Brain (organoid and tissue), 1 donor: ENCODE measurements around the gene KLK5. TPM values are rescaled to one million over a fixed set of nuclear protein-coding genes. Genes with fewer than 3 reads are reported as not detected.

Experiments
- polyA plus RNA-seq: library from polyadenylated mRNA; stranded (reverse); fragments of 350-450 nt; fragmentation: Illumina TruSeq; extraction: RNeasy Lipid Tissue Mini Kit (QIAGEN cat#74804); gene quantifications from one replicate; pipeline ENCODE4 v1.2.3, GENCODE V29; 2015; ENCODE audit warnings: low read depth, low replicate concordance; ENCODE audit not compliant: insufficient read depth

Gene KLK5
- polyA plus RNA-seq, 1 donor from 2014 or later: 0.68 TPM

Other genes starting within 250 kb of the KLK5 start
- 15.5 TPM for gene SHANK1, start 233.2 kb downstream of the KLK5 start, polyA plus RNA-seq
- 5.7 TPM for gene CLEC11A, start 229.7 kb downstream of the KLK5 start, polyA plus RNA-seq
- gene GPR32, start 182.6 kb downstream of the KLK5 start, polyA plus RNA-seq: not detected
- not detected for gene ACP4, start 162.6 kb downstream of the KLK5 start, polyA plus RNA-seq
- gene KLK1, start 129.3 kb downstream of the KLK5 start, polyA plus RNA-seq: not detected
- not detected for gene KLK15, start 119.5 kb downstream of the KLK5 start, polyA plus RNA-seq
- gene KLK3, start 98.1 kb downstream of the KLK5 start, polyA plus RNA-seq: not detected
- gene KLK2, start 79.6 kb downstream of the KLK5 start, polyA plus RNA-seq: not detected
- not detected for gene KLK4, start 41.6 kb downstream of the KLK5 start, polyA plus RNA-seq
- 108 TPM for gene KLK6, start 16.6 kb upstream of the KLK5 start, polyA plus RNA-seq
- gene KLK7, start 30.9 kb upstream of the KLK5 start, polyA plus RNA-seq: 1.6 TPM
- gene KLK8, start 48.6 kb upstream of the KLK5 start, polyA plus RNA-seq: not detected
- 0.71 TPM for gene KLK10, start 66.7 kb upstream of the KLK5 start, polyA plus RNA-seq
- 1.6 TPM for gene KLK11, start 73.6 kb upstream of the KLK5 start, polyA plus RNA-seq
- gene KLK12, start 82.0 kb upstream of the KLK5 start, polyA plus RNA-seq: 0.51 TPM
- not detected for gene KLK13, start 112.1 kb upstream of the KLK5 start, polyA plus RNA-seq
- 0.70 TPM for gene KLK14, start 129.8 kb upstream of the KLK5 start, polyA plus RNA-seq
- gene CTU1, start 155.4 kb upstream of the KLK5 start, polyA plus RNA-seq: 3.4 TPM
- 0.76 TPM for gene SIGLEC9, start 171.9 kb upstream of the KLK5 start, polyA plus RNA-seq
- gene SIGLEC7, start 189.3 kb upstream of the KLK5 start, polyA plus RNA-seq: 0.75 TPM